ENCODE data around the gene OLFM1.

- TF ChIP-seq CTCF (conservative IDR thresholded peaks at IDR 0.05): no peak
- TF ChIP-seq EZH2 (IDR thresholded peaks at IDR 0.05; ENCODE audit: low read depth): no peak
Measured at GRCh38 chr9:135073741-135074305, 13.6 kb upstream of the OLFM1 start.

All from PC-9 (cell line).